ENCODE data around the gene MCRS1.

MCRS1 gene

GRCh38 chr12:49604856-49605255 is 36.9 kb upstream of the MCRS1 start:
- H3K27ac ChIP-seq, result no peak overlapping the region
- TF ChIP-seq, protein P1, sequence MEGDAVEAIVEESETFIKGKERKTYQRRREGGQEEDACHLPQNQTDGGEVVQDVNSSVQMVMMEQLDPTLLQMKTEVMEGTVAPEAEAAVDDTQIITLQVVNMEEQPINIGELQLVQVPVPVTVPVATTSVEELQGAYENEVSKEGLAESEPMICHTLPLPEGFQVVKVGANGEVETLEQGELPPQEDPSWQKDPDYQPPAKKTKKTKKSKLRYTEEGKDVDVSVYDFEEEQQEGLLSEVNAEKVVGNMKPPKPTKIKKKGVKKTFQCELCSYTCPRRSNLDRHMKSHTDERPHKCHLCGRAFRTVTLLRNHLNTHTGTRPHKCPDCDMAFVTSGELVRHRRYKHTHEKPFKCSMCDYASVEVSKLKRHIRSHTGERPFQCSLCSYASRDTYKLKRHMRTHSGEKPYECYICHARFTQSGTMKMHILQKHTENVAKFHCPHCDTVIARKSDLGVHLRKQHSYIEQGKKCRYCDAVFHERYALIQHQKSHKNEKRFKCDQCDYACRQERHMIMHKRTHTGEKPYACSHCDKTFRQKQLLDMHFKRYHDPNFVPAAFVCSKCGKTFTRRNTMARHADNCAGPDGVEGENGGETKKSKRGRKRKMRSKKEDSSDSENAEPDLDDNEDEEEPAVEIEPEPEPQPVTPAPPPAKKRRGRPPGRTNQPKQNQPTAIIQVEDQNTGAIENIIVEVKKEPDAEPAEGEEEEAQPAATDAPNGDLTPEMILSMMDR (conservative IDR thresholded peaks at IDR 0.05), result no peak

DNA sequence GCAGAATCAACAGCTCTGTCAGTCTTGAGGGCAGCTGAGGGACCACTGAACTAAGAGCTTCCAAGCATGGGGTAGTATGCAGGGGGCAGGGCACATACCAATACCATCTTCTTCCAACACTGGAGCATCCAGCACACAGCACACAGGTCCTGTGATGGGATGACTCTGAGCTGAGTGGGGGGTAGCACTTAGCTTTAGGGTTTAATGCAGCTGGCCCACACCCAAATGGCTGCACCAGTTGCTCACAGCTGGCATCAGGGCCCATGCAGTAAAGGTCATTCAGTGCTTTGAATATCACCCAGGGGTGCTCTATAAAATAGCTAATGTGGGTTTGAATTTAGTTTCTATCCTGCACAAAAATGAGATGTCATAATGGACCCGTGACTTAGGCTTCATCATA is 35.8 kb upstream of the MCRS1 start:
- H3K27ac ChIP-seq, result no peak overlapping the region
- TF ChIP-seq, protein P1 (conservative IDR thresholded peaks at IDR 0.05), result no peak

GRCh38 chr12:49599961-49600360 is 32.0 kb upstream of the MCRS1 start:
- H3K27ac ChIP-seq, result no peak overlapping the region
- TF ChIP-seq, protein P1 (conservative IDR thresholded peaks at IDR 0.05), result no peak

DNA sequence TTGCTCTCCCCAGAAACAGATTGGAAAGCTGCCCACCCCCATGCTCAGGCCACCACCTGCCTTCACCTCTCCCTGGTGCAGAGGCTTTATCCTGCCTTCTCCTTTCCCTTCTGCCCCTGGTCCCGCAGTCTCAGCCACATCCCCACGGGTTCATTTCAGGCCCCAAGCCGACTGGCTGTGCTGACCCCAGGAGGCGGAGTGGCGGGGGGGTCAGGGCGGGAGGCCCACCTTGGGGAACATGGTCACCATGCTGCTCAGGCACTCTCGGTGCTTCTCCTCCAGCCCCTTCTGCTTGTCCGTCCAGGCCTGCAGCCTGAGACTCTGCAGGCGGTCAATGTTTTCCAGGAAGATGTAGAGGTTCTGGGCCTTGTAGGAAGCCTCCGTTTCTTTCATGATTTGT is 30.6 kb upstream of the MCRS1 start:
- no peak overlapping the region for H3K27ac ChIP-seq
- TF ChIP-seq, protein P1 (conservative IDR thresholded peaks at IDR 0.05), result no peak

DNA sequence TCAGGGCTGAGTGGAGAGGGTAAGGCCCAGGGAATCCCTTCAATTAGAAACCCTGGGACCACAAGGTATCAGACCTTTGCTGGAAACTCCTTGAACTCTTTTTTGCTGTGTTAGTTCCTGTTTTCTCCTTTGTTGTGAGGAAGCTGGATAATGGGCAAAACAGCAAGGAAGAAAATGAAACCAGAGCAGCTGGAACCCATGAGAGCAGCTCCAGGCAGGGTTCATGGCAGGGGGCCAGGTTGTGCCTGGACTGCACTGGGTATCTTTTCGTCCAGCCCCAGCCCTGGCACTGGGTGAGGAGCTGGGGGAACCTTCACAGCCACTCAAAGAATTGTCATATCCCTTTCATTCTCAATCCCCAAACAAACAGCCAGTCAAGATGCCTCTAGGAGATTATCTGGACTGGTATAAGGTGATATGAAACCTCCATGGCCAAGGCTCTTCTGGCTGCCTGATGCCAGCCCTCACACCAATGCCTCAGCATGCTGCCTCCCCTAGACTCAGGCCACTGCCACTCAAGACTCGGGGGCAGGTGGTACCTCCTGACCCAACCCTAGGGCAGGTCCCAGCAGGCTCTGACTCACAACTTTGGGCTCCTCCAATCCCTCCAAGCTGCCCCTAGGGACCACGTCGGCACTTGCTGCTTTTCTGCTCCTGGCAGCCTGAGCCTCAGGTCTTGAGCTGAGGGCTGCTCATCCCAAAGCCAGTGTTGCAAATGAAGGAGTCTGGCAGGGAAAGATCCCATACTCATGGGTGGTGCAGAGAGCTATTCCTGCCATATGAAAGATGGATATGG is 21.0 kb upstream of the MCRS1 start:
- TF ChIP-seq, protein P1 (conservative IDR thresholded peaks at IDR 0.05), result no peak
- no peak overlapping the region for H3K27ac ChIP-seq

DNA sequence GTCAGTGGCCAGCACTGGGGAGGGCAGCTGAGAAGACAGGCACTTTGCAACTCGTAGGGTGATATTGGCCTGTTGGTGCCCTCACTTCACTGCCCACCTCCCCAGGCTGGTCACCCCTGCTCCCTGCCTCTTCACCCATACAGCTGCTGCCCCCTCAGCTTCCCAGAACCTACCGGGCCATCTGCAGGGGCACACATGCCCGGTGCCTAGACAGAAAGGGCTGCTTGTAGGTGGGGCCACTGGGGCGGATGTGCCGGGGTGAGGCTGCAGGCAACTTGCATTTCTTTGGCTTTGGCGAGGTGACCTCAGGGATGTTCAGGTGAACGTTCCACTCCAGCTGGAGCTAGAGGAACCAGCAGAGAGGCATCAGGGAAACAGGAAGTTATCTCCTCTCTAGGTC is 20.3 kb upstream of the MCRS1 start:
- TF ChIP-seq, protein P1 (conservative IDR thresholded peaks at IDR 0.05), result no peak
- no peak overlapping the region for H3K27ac ChIP-seq

GRCh38 chr12:49587174-49587908 is 19.4 kb upstream of the MCRS1 start:
- TF ChIP-seq, protein P1 (conservative IDR thresholded peaks at IDR 0.05), result no peak; the same call in 1 of the 2 replicates

More at GRCh38 chr12:49587174-49587908, 19.4 kb upstream of the MCRS1 start:
- no peak overlapping the region for H3K27ac ChIP-seq

Measured in VCaP (cell line).